Mucosa of gallbladder (tissue), 1 donor: ENCODE data around the gene SFRP5. TPM values are rescaled to one million over a fixed set of nuclear protein-coding genes. Genes with fewer than 3 reads are reported as not detected.

Experiments used
- DNase-seq: peaks from one replicate; pipeline ENCODE4 v3.0.0-alpha.2; 2020; ENCODE audit warnings: low spot score
- total RNA-seq: library from RNA; stranded (reverse); gene quantifications from one replicate; pipeline ENCODE4 v1.2.1, GENCODE V29; 2021
- donor health status: DM: no; HTN: no; CAD: no.

Gene SFRP5
- total RNA-seq, 1 donor from 2014 or later = 584 TPM

GRCh38 chr10:97736902-97737769 is 34.7 kb downstream of the SFRP5 start, which contains the start of gene ZFYVE27:
TSS of gene ZFYVE27 (plus strand) at chr10:97737128. CDS start at chr10:97738478, 1,350 bp downstream.
- peak; percentile 97 for DNase-seq

DNA sequence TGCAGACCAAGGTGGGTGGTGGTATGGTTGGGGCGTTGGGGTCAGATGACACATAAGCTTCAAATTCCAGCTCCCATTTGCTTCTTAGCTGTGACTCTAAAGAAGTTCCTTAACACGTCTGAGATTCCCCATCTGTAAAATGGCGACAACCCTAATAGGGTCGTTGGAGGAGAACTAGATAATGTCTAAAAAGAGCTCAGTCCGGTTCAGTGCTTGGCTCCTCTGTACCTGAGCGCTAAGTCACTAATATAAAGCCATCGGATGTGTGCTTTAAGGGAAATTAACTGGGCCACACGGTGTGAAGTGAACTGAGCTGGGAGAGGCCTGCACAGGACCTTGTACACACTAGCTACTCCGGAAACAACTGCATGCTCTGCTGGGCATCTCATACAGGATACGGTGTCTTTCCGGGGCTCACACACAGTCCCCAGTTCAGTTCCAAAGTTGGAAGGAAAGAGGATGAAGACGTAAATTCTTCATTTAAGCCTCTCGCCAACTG is 35.3 kb downstream of the SFRP5 start:
- no peak for DNase-seq

GRCh38 chr10:97734021-97734420 is 37.8 kb downstream of the SFRP5 start:
- no peak for DNase-seq

DNA sequence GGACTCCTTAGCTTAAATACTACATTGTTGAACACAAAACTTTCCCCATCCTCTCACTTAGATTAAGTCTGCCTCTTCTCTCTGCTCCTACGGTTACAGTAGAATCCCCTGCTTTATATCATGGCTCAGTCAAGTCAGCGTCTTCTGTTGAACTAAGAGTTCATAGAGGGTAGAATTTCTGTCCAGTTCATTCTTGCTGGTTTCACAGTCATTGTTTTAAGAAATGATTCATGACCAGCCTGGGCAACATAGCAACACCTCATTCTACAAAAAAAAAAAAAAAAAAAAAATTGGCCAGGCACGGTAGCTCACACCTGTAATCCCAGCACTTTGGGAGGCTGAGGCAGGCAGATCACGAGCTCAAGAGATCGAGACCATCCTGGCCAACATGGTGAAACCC is 38.5 kb downstream of the SFRP5 start:
- no peak for DNase-seq

DNA sequence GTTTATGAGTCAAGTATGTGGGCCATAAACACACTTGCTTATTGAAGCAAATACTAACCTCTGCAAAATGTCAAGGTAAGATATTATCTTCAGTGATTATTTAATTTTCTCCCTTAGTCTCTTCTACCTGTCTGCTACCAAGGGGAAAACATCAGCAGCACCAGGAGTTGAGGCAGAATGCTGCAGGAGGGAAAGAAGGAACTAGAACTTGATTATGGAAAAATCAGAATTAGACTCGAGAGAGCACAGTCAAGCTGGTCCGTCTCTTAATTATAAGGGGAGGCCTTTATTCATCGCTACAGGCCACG is 39.8 kb downstream of the SFRP5 start:
- DNase-seq = no peak

DNA sequence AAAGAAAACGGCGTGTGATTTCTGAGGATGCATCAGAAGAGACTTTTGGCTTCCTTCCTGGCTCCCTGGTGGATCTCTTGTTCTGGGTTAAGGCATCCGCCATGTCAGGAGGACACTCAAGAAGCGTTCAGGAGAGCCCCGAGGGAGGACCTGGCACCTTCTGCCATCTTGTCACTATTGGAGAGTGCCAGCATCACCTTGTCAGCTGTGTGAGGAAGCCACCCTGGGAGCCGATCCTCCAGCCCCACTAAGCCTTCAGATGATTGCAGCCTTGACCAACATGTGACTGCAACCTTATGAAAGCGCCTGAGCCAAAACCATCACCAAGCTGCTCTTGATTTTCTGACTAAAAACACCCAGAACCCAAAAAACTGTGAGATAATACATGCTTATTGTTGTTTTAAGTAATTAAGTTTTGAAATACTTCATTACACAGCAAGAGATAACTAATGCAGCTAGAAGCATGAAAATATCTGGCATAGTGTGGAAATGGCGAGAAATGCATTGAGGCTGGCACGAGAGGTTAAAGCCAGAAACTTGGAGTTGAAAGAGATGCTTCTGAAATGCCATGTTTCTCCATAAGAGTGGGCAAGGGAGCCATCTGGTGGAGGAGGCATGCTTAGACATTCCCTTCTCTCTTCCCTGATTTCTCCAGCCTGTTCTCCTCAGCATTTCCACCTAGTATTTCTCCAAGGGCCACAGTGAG is 40.3 kb downstream of the SFRP5 start:
- DNase-seq = peak; percentile 75

DNA sequence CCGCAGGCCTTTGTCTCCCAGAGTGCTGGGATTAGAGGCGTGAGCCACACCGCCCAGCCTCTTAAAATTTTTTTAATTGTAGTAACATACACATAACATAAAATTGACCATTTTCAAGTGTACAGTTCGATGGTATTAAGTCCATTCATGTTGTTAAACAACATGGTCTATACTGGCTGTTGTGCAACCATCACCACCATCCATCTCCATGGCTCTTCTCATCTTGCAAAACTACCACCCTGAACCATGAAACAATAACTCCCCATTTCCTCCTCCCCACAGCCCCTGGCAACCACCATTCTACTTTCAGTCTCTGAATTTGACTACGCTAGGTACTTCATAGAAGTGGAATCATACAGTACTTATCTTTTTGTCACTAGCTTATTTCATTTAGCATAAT is 42.8 kb downstream of the SFRP5 start:
- no peak for DNase-seq

DNA sequence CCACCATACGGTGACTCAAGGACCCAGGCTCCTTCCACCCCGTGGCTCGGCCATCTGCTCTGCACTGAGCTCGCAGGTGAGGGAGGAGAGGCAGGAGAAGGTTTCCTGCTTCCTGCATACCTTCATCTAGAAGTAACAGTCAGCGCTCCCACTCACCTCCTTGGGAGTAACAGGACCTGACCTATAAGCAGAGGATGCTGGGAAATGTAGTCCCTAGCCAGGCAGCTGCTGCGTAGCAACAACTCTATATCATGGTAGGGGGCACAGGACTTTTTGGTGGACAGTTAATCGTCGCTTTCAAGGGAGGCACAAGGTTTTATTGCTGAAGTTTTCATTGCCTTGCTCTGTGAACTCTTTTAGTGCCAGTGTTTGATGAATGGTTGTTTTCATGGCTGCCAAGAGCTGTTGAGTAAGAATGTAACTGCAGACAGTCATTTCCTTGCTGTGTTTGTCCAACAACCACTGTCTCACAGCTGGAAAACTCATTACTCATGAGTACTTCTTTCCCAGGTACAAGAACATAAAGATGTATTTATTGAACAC is 45.1 kb downstream of the SFRP5 start:
- no peak for DNase-seq

GRCh38 chr10:97724341-97724941 is 47.4 kb downstream of the SFRP5 start:
- no peak for DNase-seq

GRCh38 chr10:97723001-97723400 is 48.8 kb downstream of the SFRP5 start:
- no peak for DNase-seq

- DNase-seq = no peak
Measured at GRCh38 chr10:97721871-97722780, 49.7 kb downstream of the SFRP5 start.

DNA sequence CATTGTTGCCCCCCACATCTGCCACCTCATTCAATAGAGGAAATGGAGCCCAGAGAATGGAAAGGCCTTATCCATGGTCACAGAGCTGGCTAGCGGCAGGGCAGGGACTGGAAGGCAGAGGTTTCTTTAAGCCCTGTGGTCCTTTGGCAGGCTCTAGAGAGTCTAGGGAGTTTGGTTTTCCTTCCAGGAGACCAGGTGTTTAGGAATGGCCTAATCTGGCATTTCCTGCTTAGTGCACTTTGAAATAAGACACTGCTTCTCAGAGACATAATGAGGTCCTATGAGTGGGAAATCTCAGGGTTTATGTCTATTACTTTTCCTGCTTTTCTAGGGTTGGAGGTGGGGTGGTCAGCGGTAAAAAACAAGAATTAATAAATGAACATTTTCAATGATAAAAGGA is 52.2 kb downstream of the SFRP5 start:
- DNase-seq = no peak

DNA sequence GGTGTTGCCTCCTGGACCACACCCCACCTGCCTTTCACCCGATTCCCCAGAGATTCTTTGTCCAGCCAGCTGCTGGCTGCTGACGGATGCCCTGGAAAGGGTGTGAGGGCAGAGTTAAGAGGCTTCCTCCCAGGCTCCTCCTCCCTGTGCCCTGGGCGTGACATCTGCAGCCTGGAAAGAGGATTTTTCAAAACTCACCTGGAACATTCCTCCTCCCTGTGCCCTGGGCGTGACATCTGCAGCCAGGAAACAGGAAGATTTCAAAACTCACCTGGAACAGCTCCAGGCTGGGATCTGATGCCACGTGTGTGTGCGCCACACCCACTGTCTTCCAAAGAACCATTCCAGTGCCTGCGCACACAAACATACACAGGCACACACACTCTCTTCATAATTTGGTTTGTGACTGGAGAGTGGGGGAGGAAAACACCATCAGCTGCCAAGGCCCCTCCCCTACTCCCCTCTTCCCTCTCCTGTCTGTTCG is 53.1 kb downstream of the SFRP5 start:
- DNase-seq = peak; percentile 83

DNA sequence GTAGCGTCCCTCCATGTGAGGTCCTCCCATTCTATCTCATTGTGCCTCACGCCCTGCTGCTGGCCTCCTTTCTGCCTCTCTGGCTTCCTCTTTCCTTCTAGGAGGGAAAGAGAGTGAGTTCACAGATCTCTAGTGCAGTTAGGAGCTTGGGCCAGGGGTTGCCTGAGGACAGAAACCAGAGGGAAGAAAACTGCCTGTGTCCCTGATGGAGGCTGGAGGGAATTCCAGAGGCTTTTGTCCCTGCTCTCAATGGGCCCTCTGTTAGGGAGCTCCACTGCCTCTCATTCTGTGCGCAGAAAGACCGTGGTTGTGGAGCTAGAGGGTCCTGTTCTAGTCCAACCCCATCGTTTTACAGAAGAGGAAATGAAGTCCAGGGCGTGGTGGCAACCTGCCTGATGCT is 53.6 kb downstream of the SFRP5 start:
- DNase-seq = no peak

DNA sequence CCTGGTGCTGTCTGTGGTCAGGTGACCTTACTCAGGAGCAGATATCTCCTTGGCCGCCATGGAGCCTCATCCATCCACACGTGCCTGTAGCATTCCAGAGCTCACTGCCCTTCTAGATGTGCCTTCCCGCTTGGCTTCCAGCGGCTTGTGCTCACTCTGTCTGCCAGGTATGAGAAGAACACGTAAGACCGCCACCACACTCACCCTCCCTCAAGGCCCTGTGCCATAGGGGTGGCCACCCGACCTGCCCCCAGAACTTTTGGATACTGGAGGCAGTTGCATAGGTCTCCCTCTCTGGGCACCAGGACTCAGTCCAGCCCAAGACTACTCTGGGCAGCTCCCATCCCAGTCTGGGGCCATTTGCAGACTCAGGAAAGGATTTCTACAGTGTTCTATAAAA is 54.2 kb downstream of the SFRP5 start:
- DNase-seq = no peak

Other genes starting within 250 kb of the SFRP5 start
- 2.3 TPM for gene ANKRD2, start 199.2 kb downstream of the SFRP5 start, total RNA-seq
- 13.3 TPM for gene HOGA1, start 187.6 kb downstream of the SFRP5 start, total RNA-seq
- gene C10orf62, start 182.3 kb downstream of the SFRP5 start, total RNA-seq = 1.0 TPM
- gene MORN4, start 138.5 kb downstream of the SFRP5 start, total RNA-seq = 6.9 TPM
- gene PI4K2A, start 131.3 kb downstream of the SFRP5 start, total RNA-seq = 22.3 TPM
- gene AVPI1, start 84.8 kb downstream of the SFRP5 start, total RNA-seq = 20.1 TPM
- 37.8 TPM for gene MARVELD1, start 58.3 kb downstream of the SFRP5 start, total RNA-seq
- 49.8 TPM for gene ZFYVE27, start 34.9 kb downstream of the SFRP5 start, total RNA-seq
- gene GOLGA7B, start 77.8 kb upstream of the SFRP5 start, total RNA-seq = 3.3 TPM